ENCODE measurements around the gene GBF1.

- TF ChIP-seq CTCF (IDR thresholded peaks at IDR 0.05) (no peak), POLR2AphosphoS5 (IDR thresholded peaks at IDR 0.05) (no peak), POLR2A (IDR thresholded peaks at IDR 0.05) (no peak)
Observed at GRCh38 chr10:102220612-102221011, 24.7 kb upstream of the GBF1 start.
